H1 (cell line): ENCODE results near the gene VPS13D. TPM values are rescaled to one million over a fixed set of nuclear protein-coding genes. Genes with fewer than 3 reads are reported as not detected.
A peak's percentile ranks its signal among the peaks of the same experiment; 100 is the strongest.

Source experiments
- CTCF ChIA-PET: fragments of 300-600 bp; sonication (Branson Sonifier 250); formaldehyde crosslinking; loops from one replicate; lab custom pipeline; 2021; ENCODE audit not compliant: partially characterized antibody; lab: Charles Lee
- POLR2A ChIA-PET: fragments of 300-600 bp; sonication (Branson Sonifier 250); formaldehyde crosslinking; loops from one replicate; lab custom pipeline; 2021; ENCODE audit warnings: inconsistent platforms; ENCODE audit not compliant: partially characterized antibody; lab: Charles Lee
- DNase-seq, 2 experiments: peaks; one replicate each; pipeline versions ENCODE4 v3.0.0 to v3.0.0-alpha.2; 2010 to 2022; ENCODE audit warnings: low spot score in 2 of 2, low read depth in 1 of 2, mixed read lengths in 1 of 2
- FAIRE-seq: peaks from 2 replicates; lab custom pipeline; 2011; peaks lifted over from hg19 to GRCh38; lab: Jason Lieb, UNC
- H2AFZ ChIP-seq: 2 replicates; pipeline ENCODE4 v1.8.1; 2012; ENCODE audit warnings: low read length, inconsistent platforms
- H2AK5ac ChIP-seq: 2 replicates; pipeline ENCODE4 v1.6.1; 2013; ENCODE audit warnings: low read depth, low read length
- H2BK120ac ChIP-seq: replicated peaks from 2 replicates; pipeline ENCODE3; 2013; ENCODE audit warnings: low read depth, low read length, inconsistent platforms
- H2BK12ac ChIP-seq: 2 replicates; pipeline ENCODE4 v1.6.1; 2013; ENCODE audit warnings: low read depth, low read length
- H2BK15ac ChIP-seq: 2 replicates; pipeline ENCODE4 v1.6.1; 2013; ENCODE audit warnings: low read length
- H2BK20ac ChIP-seq: 2 replicates; pipeline ENCODE4 v1.6.1; 2013; ENCODE audit warnings: low read length
- H2BK5ac ChIP-seq: 2 replicates; pipeline ENCODE4 v1.6.1; 2013; ENCODE audit warnings: low read depth, low read length
- H3K14ac ChIP-seq: 2 replicates; pipeline ENCODE4 v1.6.1; 2013; ENCODE audit warnings: inconsistent platforms; ENCODE audit not compliant: insufficient read length
- H3K18ac ChIP-seq: 2 replicates; pipeline ENCODE4 v1.6.1; 2013; ENCODE audit warnings: low read length; ENCODE audit errors: extremely low read depth
- H3K23ac ChIP-seq: 2 replicates; pipeline ENCODE4 v1.6.1; 2013; ENCODE audit warnings: inconsistent platforms; ENCODE audit not compliant: insufficient read length
- H3K23me2 ChIP-seq: 2 replicates; pipeline ENCODE4 v1.6.1; 2013; ENCODE audit warnings: low read depth, low read length
- H3K27ac ChIP-seq: 2 replicates; pipeline ENCODE4 v1.6.1; 2011; ENCODE audit warnings: low read depth, low read length, inconsistent platforms
- H3K27me3 ChIP-seq, 4 experiments: replicated peaks in 1 of 4; 1 replicate in 1 of 4; 2 replicates in 3 of 4; pipeline versions ENCODE4 v1.6.1 to v1.8.1; 2011 to 2013; ENCODE audit warnings: low read length in 3 of 4, mild to moderate bottlenecking in 3 of 4, inconsistent platforms in 2 of 4, mixed read lengths in 2 of 4, moderate library complexity in 1 of 4; ENCODE audit not compliant: control insufficient read depth in 3 of 4, insufficient read depth in 3 of 4; ENCODE audit errors: extremely low read depth in 1 of 4
- H3K36me3 ChIP-seq, 4 experiments: 2 replicates each; pipeline versions ENCODE4 v1.6.1 to v1.8.1; 2011 to 2013; ENCODE audit warnings: mild to moderate bottlenecking in 4 of 4, low read length in 3 of 4, moderate library complexity in 2 of 4, control low read depth in 1 of 4, inconsistent platforms in 1 of 4; ENCODE audit not compliant: insufficient read depth in 4 of 4, control insufficient read depth in 2 of 4
- H3K4ac ChIP-seq: replicated peaks from 2 replicates; pipeline ENCODE3; 2013; ENCODE audit warnings: low read length, low read depth, mixed read lengths, inconsistent platforms; ENCODE audit not compliant: insufficient read length
- H3K4me1 ChIP-seq, 4 experiments: replicated peaks in 1 of 4; 1 replicate in 1 of 4; 2 replicates in 3 of 4; pipeline versions ENCODE4 v1.6.1 to v1.8.1; 2011 to 2013; ENCODE audit warnings: low read length in 3 of 4, inconsistent platforms in 2 of 4, mixed read lengths in 1 of 4; ENCODE audit not compliant: insufficient read depth in 4 of 4, control insufficient read depth in 3 of 4
- H3K4me2 ChIP-seq, 2 experiments: 2 replicates each; pipeline versions ENCODE4 v1.6.1 to v1.8.1; 2011 to 2013; ENCODE audit warnings: low read depth in 2 of 2, low read length in 2 of 2, control low read depth in 1 of 2, inconsistent platforms in 1 of 2, mild to moderate bottlenecking in 1 of 2; ENCODE audit not compliant: insufficient read depth in 1 of 2
- H3K4me3 ChIP-seq, 4 experiments: fragments of 200-600, 300-600 bp in 1 of 4; sonication (generic), shearing (Covaris generic), sonication (Bioruptor Twin) in 1 of 4; 2 replicates each; pipeline versions ENCODE4 v1.5.1 to v1.8.1; 2011 to 2016; ENCODE audit warnings: low read length in 4 of 4, low read depth in 3 of 4, control low read depth in 2 of 4, inconsistent platforms in 2 of 4, mild to moderate bottlenecking in 2 of 4, mixed read lengths in 1 of 4, moderate library complexity in 1 of 4; ENCODE audit not compliant: insufficient read depth in 2 of 4; ENCODE audit errors: extremely low read depth in 1 of 4
- H3K56ac ChIP-seq: replicated peaks from 2 replicates; pipeline ENCODE3; 2013; ENCODE audit warnings: low read depth, mild to moderate bottlenecking, mixed read lengths, low read length, inconsistent platforms; ENCODE audit not compliant: insufficient read length
- H3K79me1 ChIP-seq: 2 replicates; pipeline ENCODE4 v1.6.1; 2013; ENCODE audit warnings: low read depth, low read length, control low read depth
- H3K79me2 ChIP-seq, 2 experiments: 2 replicates each; pipeline versions ENCODE4 v1.6.1 to v1.8.1; 2012 to 2013; ENCODE audit warnings: low read length in 2 of 2, mild to moderate bottlenecking in 2 of 2, inconsistent platforms in 1 of 2; ENCODE audit not compliant: insufficient read depth in 2 of 2, control insufficient read depth in 1 of 2
- H3K9ac ChIP-seq, 4 experiments: replicated peaks in 1 of 4; 1 replicate in 1 of 4; 2 replicates in 3 of 4; pipeline versions ENCODE4 v1.6.1 to v1.8.1; 2011 to 2013; ENCODE audit warnings: low read depth in 3 of 4, low read length in 3 of 4, control low read depth in 2 of 4, mild to moderate bottlenecking in 2 of 4, moderate library complexity in 2 of 4, inconsistent platforms in 1 of 4; ENCODE audit errors: extremely low read depth in 1 of 4
- H3K9me3 ChIP-seq, 2 experiments: 2 replicates each; pipeline versions ENCODE4 v1.6.1 to v1.8.1; 2012 to 2013; ENCODE audit warnings: mild to moderate bottlenecking in 2 of 2, moderate library complexity in 2 of 2, control low read depth in 1 of 2, inconsistent platforms in 1 of 2, low read depth in 1 of 2, low read length in 1 of 2, mixed read lengths in 1 of 2; ENCODE audit not compliant: insufficient read depth in 2 of 2
- H4K20me1 ChIP-seq, 2 experiments: replicated peaks in 1 of 2; 2 replicates each; pipeline versions ENCODE3 to v1.8.1; 2011 to 2013; ENCODE audit warnings: inconsistent platforms in 2 of 2, low read length in 2 of 2, mild to moderate bottlenecking in 1 of 2; ENCODE audit not compliant: insufficient read depth in 2 of 2, control insufficient read depth in 1 of 2
- H4K5ac ChIP-seq: 2 replicates; pipeline ENCODE4 v1.6.1; 2013; ENCODE audit warnings: low read length, low read depth, mixed read lengths, inconsistent platforms; ENCODE audit not compliant: insufficient read length
- H4K8ac ChIP-seq: 2 replicates; pipeline ENCODE4 v1.8.0; 2013; ENCODE audit warnings: mild to moderate bottlenecking, moderate library complexity, low read length, inconsistent platforms; ENCODE audit not compliant: insufficient read depth; ENCODE audit errors: extremely low read depth
- H4K91ac ChIP-seq: replicated peaks from 2 replicates; pipeline ENCODE3; 2013; ENCODE audit warnings: low read length, mixed read lengths, inconsistent platforms; ENCODE audit not compliant: insufficient read length
- CTCF ChIP-seq, 3 experiments: IDR thresholded peaks; 1 replicate in 2 of 3; 2 replicates in 1 of 3; pipeline versions ENCODE4 v1.5.1 to v1.6.1; 2011; ENCODE audit warnings: low read length in 3 of 3, mild to moderate bottlenecking in 3 of 3, inconsistent platforms in 2 of 3, low read depth in 1 of 3, moderate library complexity in 1 of 3; ENCODE audit not compliant: insufficient read depth in 1 of 3; ENCODE audit errors: control extremely low read depth in 1 of 3
- KDM1A ChIP-seq: fragments of 200-600, 300-600 bp; sonication (generic); IDR thresholded peaks from 2 replicates; pipeline ENCODE4 v1.7.1; 2016; ENCODE audit warnings: mild to moderate bottlenecking, low read length, borderline replicate concordance
- RNF2 ChIP-seq: fragments of 200-900, 300-1000 bp; sonication (generic); IDR thresholded peaks from 2 replicates; pipeline ENCODE4 v1.7.1; 2016; ENCODE audit warnings: borderline replicate concordance, low read depth, mild to moderate bottlenecking, antibody characterized with exemption, low read length; ENCODE audit not compliant: poor library complexity, severe bottlenecking; ENCODE audit errors: missing control alignments
- WGBS, 2 experiments: shearing (Covaris generic) in 1 of 2; methylation state at CpG; one replicate each; pipeline versions ENCODE4 v1.1.6 to v1.1.7; 2013 to 2015; ENCODE audit warnings: low lambda C conversion rate in 2 of 2, mixed read lengths in 2 of 2, inconsistent platforms in 1 of 2, low coverage in 1 of 2, missing lambda C conversion rate in 1 of 2; ENCODE audit not compliant: insufficient replicate concordance in 2 of 2, insufficient coverage in 1 of 2, insufficient read length in 1 of 2; ENCODE audit errors: extremely low coverage in 1 of 2, missing lambda C conversion rate in 1 of 2; 5-methylcytosine and 5-hydroxymethylcytosine counted together
- polyA plus RNA-seq, 7 experiments: library from polyadenylated mRNA; depleted of rRNA in 3 of 7; stranded (reverse) in 5 of 7; unstranded in 2 of 7; fragments of >200 nt in 5 of 7; fragments of 200-250 nt in 2 of 7; gene quantifications; 1 replicate in 5 of 7; 2 replicates in 1 of 7; 4 replicates in 1 of 7; pipeline versions ENCODE4 v1.2.1 to v1.2.3, GENCODE V29; 2011 to 2013; ENCODE audit warnings: missing spikeins in 2 of 7, mixed read lengths in 2 of 7
- total RNA-seq: library from RNA; stranded (reverse); fragmentation: NEBNext Ultra II Directional; extraction: Animal tissue kit (Norgen Biotek cat#: 25700); gene quantifications from 2 replicates; pipeline ENCODE4 v1.2.1, GENCODE V29; 2021

Gene VPS13D
- total and polyA plus RNA-seq, 2 of the 8 experiments (the other 6 are each of a cell fraction or from before 2014, with no cell fraction given), result 10.9 to 31.2 TPM

- Histone ChIP-seq H3K4me2 (no peak overlapping the region), H2BK120ac (no peak overlapping the region), H2BK15ac (no peak overlapping the region), H3K79me2 (no peaks in the 10 kb centered on the region), H3K23ac (no peak overlapping the region), H3K27me3 (no peaks in the 10 kb centered on the region), H4K5ac (no peak overlapping the region), H2BK12ac (no peak overlapping the region), H2AFZ (no peak overlapping the region), H3K27ac (no peak overlapping the region), H3K18ac (no peak overlapping the region), H4K8ac (peak overlapping the region; percentile 92; the same call in 1 of the 2 replicates), H2AK5ac (no peak overlapping the region), H4K20me1 (no peaks in the 10 kb centered on the region), H3K4me3 (no peak overlapping the region), H3K36me3 (no peaks in the 10 kb centered on the region), H3K9ac (no peak overlapping the region), H3K56ac (no peak overlapping the region), H2BK20ac (no peak overlapping the region), H3K79me1 (no peaks in the 10 kb centered on the region), H3K4me1 (peaks cover 0 to under 1% (median under 1%) of the 10 kb centered on the region in 4 experiments; a peak in 3 of 7 replicates), H3K4ac (no peak overlapping the region), H2BK5ac (no peak overlapping the region), H3K9me3 (no peaks in the 10 kb centered on the region), H3K14ac (no peak overlapping the region), H3K23me2 (no peaks in the 10 kb centered on the region; the same call in 1 of the 2 replicates), H4K91ac (no peak overlapping the region)
- WGBS, 2 experiments, result 75% methylated on average over 3 of the region's 3 CpGs; no CpG with 5 or more reads in 1 of the 2 experiments
- DNase-seq, result no peak
- TF ChIP-seq CTCF (IDR thresholded peaks at IDR 0.05; ENCODE audit: control extremely low read depth in 1 of 3, insufficient read depth in 1 of 3, low read depth in 1 of 3, low read length in 3 of 3) (peak in 1 of 3 experiments; percentile 1; a peak in 1 of 4 replicates), KDM1A (no peak), RNF2 (no peak)
- ChIA-PET CTCF (interaction anchor here (0.8 to 17.0 kb wide), 15 partner anchors 10 to 102 kb away, joined by 3 to 503 read pairs (median 6); partner anchors contain the start of gene VPS13D), POLR2A (no interaction called here)
- FAIRE-seq, result no peak
Observed at GRCh38 chr1:12209495-12209832, 20.4 kb upstream of the VPS13D start.
